Stimulated activated CD4-positive, alpha-beta T cell treated with anti-CD3 and anti-CD28 coated beads, Interleukin-15, amount 100 ng/mL, for 48 hours (primary cell): ENCODE data around the gene DDX55.

Source experiments
- DNase-seq, 2 donors: peaks; one replicate each; pipeline ENCODE4 v3.0.0-alpha.2; 2020; ENCODE audit warnings: low read depth in 2 of 2

DDX55 gene

GRCh38 chr12:123608182-123608581 lies 6.3 kb downstream of the DDX55 start:
- DNase-seq = no peak

- no peak for DNase-seq
These were observed 12.2 kb downstream of the DDX55 start for GRCh38 chr12:123614110-123614509.

GRCh38 chr12:123614531-123614930 lies 12.6 kb downstream of the DDX55 start:
- DNase-seq = no peak

- no peak for DNase-seq
These were observed 15.2 kb downstream of the DDX55 start for GRCh38 chr12:123617144-123617543.

- no peak for DNase-seq
These were observed 15.7 kb downstream of the DDX55 start for GRCh38 chr12:123617580-123617979.

GRCh38 chr12:123621101-123621500 lies 19.2 kb downstream of the DDX55 start:
- DNase-seq = no peak

- no peak for DNase-seq
These were observed 20.0 kb downstream of the DDX55 start for GRCh38 chr12:123621619-123622530.

GRCh38 chr12:123633379-123634141 lies 31.7 kb downstream of the DDX55 start, which contains the start of the genes EIF2B1 and GTF2H3:
Gene EIF2B1, minus strand, starts transcription at chr12:123633686. Its CDS starts 129 bp downstream, at chr12:123633557.
Gene GTF2H3, plus strand, starts transcription at chr12:123633829. Its CDS starts 31 bp downstream, at chr12:123633860.
- peak; percentile 95 to 96 for DNase-seq

GRCh38 chr12:123634142-123634561 lies 32.3 kb downstream of the DDX55 start:
- no peak for DNase-seq

GRCh38 chr12:123643911-123644310 lies 42.0 kb downstream of the DDX55 start:
- no peak for DNase-seq

- DNase-seq = no peak
These were observed 43.5 kb downstream of the DDX55 start for GRCh38 chr12:123645380-123645779.

GRCh38 chr12:123645878-123646277 lies 44.0 kb downstream of the DDX55 start:
- no peak for DNase-seq

GRCh38 chr12:123648401-123648800 lies 46.5 kb downstream of the DDX55 start:
- no peak for DNase-seq

GRCh38 chr12:123654129-123654701 lies 52.3 kb downstream of the DDX55 start:
- DNase-seq = no peak

- DNase-seq = no peak
These were observed 53.5 kb downstream of the DDX55 start for GRCh38 chr12:123655420-123655819.

- DNase-seq = no peak
These were observed 54.5 kb downstream of the DDX55 start for GRCh38 chr12:123656392-123656791.

- no peak for DNase-seq
These were observed 55.3 kb downstream of the DDX55 start for GRCh38 chr12:123657211-123657610.

- DNase-seq = no peak
These were observed 58.3 kb downstream of the DDX55 start for GRCh38 chr12:123659996-123660727.

GRCh38 chr12:123667771-123668170 lies 65.9 kb downstream of the DDX55 start:
- DNase-seq = no peak
